ENCODE data around the gene AFF3. TPM values are rescaled to one million over a fixed set of nuclear protein-coding genes. Genes with fewer than 3 reads are reported as not detected.

The AFF3 gene
- total RNA-seq, 1 donor from 2014 or later = 7.3 TPM

- Mint-ChIP-seq H3K4me1 (ENCODE audit: low read depth) (peaks cover 5% of the 10 kb centered on the region), H3K9me3 (ENCODE audit: low read depth) (no peaks in the 10 kb centered on the region), H3K27me3 (no peaks in the 10 kb centered on the region), H3K27ac (no peak overlapping the region), H3K36me3 (ENCODE audit: insufficient read depth) (no peaks in the 10 kb centered on the region), H3K4me3 (ENCODE audit: low read depth) (no peak overlapping the region)
- TF ChIP-seq, protein P1, sequence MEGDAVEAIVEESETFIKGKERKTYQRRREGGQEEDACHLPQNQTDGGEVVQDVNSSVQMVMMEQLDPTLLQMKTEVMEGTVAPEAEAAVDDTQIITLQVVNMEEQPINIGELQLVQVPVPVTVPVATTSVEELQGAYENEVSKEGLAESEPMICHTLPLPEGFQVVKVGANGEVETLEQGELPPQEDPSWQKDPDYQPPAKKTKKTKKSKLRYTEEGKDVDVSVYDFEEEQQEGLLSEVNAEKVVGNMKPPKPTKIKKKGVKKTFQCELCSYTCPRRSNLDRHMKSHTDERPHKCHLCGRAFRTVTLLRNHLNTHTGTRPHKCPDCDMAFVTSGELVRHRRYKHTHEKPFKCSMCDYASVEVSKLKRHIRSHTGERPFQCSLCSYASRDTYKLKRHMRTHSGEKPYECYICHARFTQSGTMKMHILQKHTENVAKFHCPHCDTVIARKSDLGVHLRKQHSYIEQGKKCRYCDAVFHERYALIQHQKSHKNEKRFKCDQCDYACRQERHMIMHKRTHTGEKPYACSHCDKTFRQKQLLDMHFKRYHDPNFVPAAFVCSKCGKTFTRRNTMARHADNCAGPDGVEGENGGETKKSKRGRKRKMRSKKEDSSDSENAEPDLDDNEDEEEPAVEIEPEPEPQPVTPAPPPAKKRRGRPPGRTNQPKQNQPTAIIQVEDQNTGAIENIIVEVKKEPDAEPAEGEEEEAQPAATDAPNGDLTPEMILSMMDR (IDR thresholded peaks at IDR 0.05; ENCODE audit: unreplicated experiment) = no peak
- DNase-seq (ENCODE audit: low spot score, unreplicated experiment) = no peak
These were observed 281.5 kb downstream of the AFF3 start for GRCh38 chr2:99860720-99861375.

- Mint-ChIP-seq H3K27ac (no peak overlapping the region), H3K9me3 (ENCODE audit: low read depth) (no peaks in the 10 kb centered on the region), H3K4me1 (ENCODE audit: low read depth) (peaks cover 12% of the 10 kb centered on the region), H3K36me3 (ENCODE audit: insufficient read depth) (no peaks in the 10 kb centered on the region), H3K4me3 (ENCODE audit: low read depth) (no peak overlapping the region), H3K27me3 (no peaks in the 10 kb centered on the region)
- TF ChIP-seq, protein P1 (IDR thresholded peaks at IDR 0.05; ENCODE audit: unreplicated experiment) = no peak
- no peak for DNase-seq (ENCODE audit: low spot score, unreplicated experiment)
These were observed 283.3 kb downstream of the AFF3 start for GRCh38 chr2:99858951-99859596.

- H3K36me3 Mint-ChIP-seq (ENCODE audit: insufficient read depth) = no peaks in the 10 kb centered on the region
- H3K9me3 Mint-ChIP-seq (ENCODE audit: low read depth) = no peaks in the 10 kb centered on the region
- no peak overlapping the region for H3K4me3 Mint-ChIP-seq (ENCODE audit: low read depth)
- DNase-seq (ENCODE audit: low spot score, unreplicated experiment) = no peak
- TF ChIP-seq, protein P1 (IDR thresholded peaks at IDR 0.05; ENCODE audit: unreplicated experiment) = no peak
- no peak overlapping the region for H3K27ac Mint-ChIP-seq
- H3K4me1 Mint-ChIP-seq (ENCODE audit: low read depth) = peaks cover 9% of the 10 kb centered on the region
- H3K27me3 Mint-ChIP-seq = no peaks in the 10 kb centered on the region
These were observed 284.4 kb downstream of the AFF3 start for GRCh38 chr2:99857867-99858444.

- Mint-ChIP-seq H3K36me3 (ENCODE audit: insufficient read depth) (no peaks in the 10 kb centered on the region), H3K9me3 (ENCODE audit: low read depth) (no peaks in the 10 kb centered on the region), H3K4me1 (ENCODE audit: low read depth) (peaks cover 12% of the 10 kb centered on the region), H3K27ac (no peak overlapping the region), H3K4me3 (ENCODE audit: low read depth) (no peak overlapping the region), H3K27me3 (no peaks in the 10 kb centered on the region)
- TF ChIP-seq, protein P1 (IDR thresholded peaks at IDR 0.05; ENCODE audit: unreplicated experiment) = no peak
- DNase-seq (ENCODE audit: low spot score, unreplicated experiment) = no peak
These were observed 285.0 kb downstream of the AFF3 start for GRCh38 chr2:99857372-99857771.

GRCh38 chr2:99856119-99856518 lies 286.3 kb downstream of the AFF3 start:
- Mint-ChIP-seq H3K4me3 (ENCODE audit: low read depth) (no peak overlapping the region), H3K27ac (no peak overlapping the region), H3K27me3 (no peaks in the 10 kb centered on the region), H3K9me3 (ENCODE audit: low read depth) (no peaks in the 10 kb centered on the region), H3K4me1 (ENCODE audit: low read depth) (peaks cover 23% of the 10 kb centered on the region), H3K36me3 (ENCODE audit: insufficient read depth) (no peaks in the 10 kb centered on the region)
- TF ChIP-seq, protein P1 (IDR thresholded peaks at IDR 0.05; ENCODE audit: unreplicated experiment) = no peak
- DNase-seq (ENCODE audit: low spot score, unreplicated experiment) = no peak

Measured in progenitor cell of endocrine pancreas (in vitro differentiated cells).